Measurements from ENCODE around the gene FADS2. TPM values are rescaled to one million over a fixed set of nuclear protein-coding genes. Genes with fewer than 3 reads are reported as not detected.
A peak's percentile ranks its signal among the peaks of the same experiment; 100 is the strongest.

The FADS2 gene
- total RNA-seq, 1 experiment from 2014 or later: 246 TPM

GRCh38 chr11:61841636-61842527, 13.8 kb downstream of the FADS2 start:
- no peak overlapping the region for H3K4me2 ChIP-seq (ENCODE audit: low read length)
- intact Hi-C loops (cut with micrococcal nuclease): no loop called here
- TSS peak; percentile 8 for BruUV-seq (replicated peaks)
- H3K27me3 ChIP-seq (ENCODE audit: low read length): no peaks in the 10 kb centered on the region
- H3F3A ChIP-seq (ENCODE audit: low read length, unreplicated experiment): no peaks in the 10 kb centered on the region
- DNase-seq: no peak
- H3K9me2 ChIP-seq (replicated peaks; ENCODE audit: low read length): no peaks in the 10 kb centered on the region
- H4K20me1 ChIP-seq (ENCODE audit: low read length): no peaks in the 10 kb centered on the region
- no peaks in the 10 kb centered on the region for H3K79me2 ChIP-seq (ENCODE audit: low read length)
- no peaks in the 10 kb centered on the region for H3K4me1 ChIP-seq (ENCODE audit: insufficient read depth, low read length)
- ChIA-PET POLR2A (ENCODE audit: unreplicated experiment) (interaction anchor here (0.6 kb wide), 1 partner anchor 49 kb away, joined by 3 read pairs; the partner anchor contains the start of gene FEN1), CTCF (no interaction called here)
- peaks cover 41% of the 10 kb centered on the region for H3K36me3 ChIP-seq (ENCODE audit: low read depth, low read length)
- TF ChIP-seq CTCF (conservative IDR thresholded peaks at IDR 0.05; ENCODE audit: low read depth, low read length): no peak
- no peak for TF ChIP-seq EZH2phosphoT487 (IDR thresholded peaks at IDR 0.05; ENCODE audit: borderline replicate concordance, low read length)
- TF ChIP-seq EZH2 (IDR thresholded peaks at IDR 0.05; ENCODE audit: low read length, unreplicated experiment): no peak
- no peak overlapping the region for H3K27ac ChIP-seq (ENCODE audit: low read length)
- ATAC-seq: no peak; the same call in 1 of the 2 replicates
- H3K9me3 ChIP-seq (ENCODE audit: low read length): no peaks in the 10 kb centered on the region
- H3K4me3 ChIP-seq (ENCODE audit: low read length): no peak overlapping the region
- no peak overlapping the region for H3K9ac ChIP-seq (ENCODE audit: low read length)
- no peak overlapping the region for H2AFZ ChIP-seq (ENCODE audit: low read length)

DNA sequence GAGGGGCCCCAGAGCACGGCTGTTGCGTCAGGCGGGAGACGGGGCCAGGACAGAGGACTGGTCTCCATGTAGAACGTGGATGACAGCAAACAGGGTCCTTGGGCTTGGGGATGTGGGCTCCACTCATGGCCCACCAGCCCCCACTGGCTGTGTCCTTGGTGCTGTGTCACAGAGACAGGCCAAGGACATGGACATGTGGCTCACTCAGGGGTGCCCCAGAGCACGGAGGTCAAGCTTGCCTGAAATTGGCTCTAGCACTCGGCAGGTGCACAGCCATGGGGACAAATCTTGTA, 14.4 kb downstream of the FADS2 start:
- Histone ChIP-seq H3K27ac (ENCODE audit: low read length) (no peak overlapping the region), H3K79me2 (ENCODE audit: low read length) (no peaks in the 10 kb centered on the region), H3K27me3 (ENCODE audit: low read length) (no peaks in the 10 kb centered on the region), H3K4me3 (ENCODE audit: low read length) (no peak overlapping the region), H2AFZ (ENCODE audit: low read length) (no peak overlapping the region), H3F3A (ENCODE audit: low read length, unreplicated experiment) (no peaks in the 10 kb centered on the region), H3K9me3 (ENCODE audit: low read length) (no peaks in the 10 kb centered on the region), H3K9me2 (replicated peaks; ENCODE audit: low read length) (no peaks in the 10 kb centered on the region), H4K20me1 (ENCODE audit: low read length) (no peaks in the 10 kb centered on the region), H3K4me1 (ENCODE audit: insufficient read depth, low read length) (no peaks in the 10 kb centered on the region), H3K36me3 (ENCODE audit: low read depth, low read length) (peaks cover 41% of the 10 kb centered on the region), H3K4me2 (ENCODE audit: low read length) (no peak overlapping the region), H3K9ac (ENCODE audit: low read length) (no peak overlapping the region)
- TF ChIP-seq EZH2phosphoT487 (IDR thresholded peaks at IDR 0.05; ENCODE audit: borderline replicate concordance, low read length) (no peak), EZH2 (IDR thresholded peaks at IDR 0.05; ENCODE audit: low read length, unreplicated experiment) (no peak), CTCF (conservative IDR thresholded peaks at IDR 0.05; ENCODE audit: low read depth, low read length) (no peak)
- DNase-seq (no peak), ATAC-seq (no peak)
- CTCF ChIA-PET: no interaction called here
- POLR2A ChIA-PET (ENCODE audit: unreplicated experiment): interaction anchor here (0.6 kb wide), 1 partner anchor 50 kb away, joined by 3 read pairs; the partner anchor contains the start of gene FEN1
- BruUV-seq (replicated peaks): no TSS peak
- intact Hi-C loops (cut with micrococcal nuclease): no loop called here

DNA sequence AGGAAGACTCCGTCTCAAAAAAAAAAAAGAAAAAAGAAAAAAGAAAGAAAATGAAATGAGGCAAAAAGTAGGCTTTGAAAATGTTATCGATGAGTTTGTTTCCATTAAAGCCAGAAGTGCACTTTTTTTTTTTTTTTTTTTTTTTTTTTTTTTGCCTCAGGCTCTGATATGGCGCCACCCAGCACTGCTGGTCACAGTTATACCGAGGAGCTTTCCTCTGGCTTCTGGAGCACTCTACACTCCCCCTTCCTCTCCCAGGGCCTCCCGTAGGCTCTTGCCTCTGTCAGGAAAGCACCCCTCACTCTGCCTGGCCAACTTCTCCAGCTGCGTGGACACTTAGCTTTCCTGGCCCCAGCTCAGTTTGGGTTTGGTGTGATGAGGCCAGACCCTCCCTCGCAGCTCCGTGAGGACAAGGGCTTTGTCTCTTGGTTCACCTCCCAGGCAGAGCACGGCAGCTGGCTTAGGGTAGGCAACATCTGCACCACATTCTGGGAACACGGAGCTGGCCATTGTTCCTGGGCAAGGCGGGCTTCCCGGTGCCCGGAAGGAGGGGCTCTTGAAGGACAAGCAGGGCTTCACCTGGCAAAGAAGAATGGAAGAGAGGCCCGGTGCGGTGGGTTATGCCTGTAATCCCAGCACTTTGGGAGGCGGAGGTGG, 16.9 kb downstream of the FADS2 start:
- no peak for ATAC-seq
- Histone ChIP-seq H3K36me3 (ENCODE audit: low read depth, low read length) (peaks cover 46% of the 10 kb centered on the region), H3K79me2 (ENCODE audit: low read length) (no peaks in the 10 kb centered on the region), H3F3A (ENCODE audit: low read length, unreplicated experiment) (no peaks in the 10 kb centered on the region), H3K4me1 (ENCODE audit: insufficient read depth, low read length) (no peaks in the 10 kb centered on the region), H3K27me3 (ENCODE audit: low read length) (no peaks in the 10 kb centered on the region), H3K4me3 (ENCODE audit: low read length) (no peak overlapping the region), H3K9ac (ENCODE audit: low read length) (no peak overlapping the region), H3K4me2 (ENCODE audit: low read length) (no peak overlapping the region), H3K27ac (ENCODE audit: low read length) (no peak overlapping the region), H4K20me1 (ENCODE audit: low read length) (no peaks in the 10 kb centered on the region), H3K9me2 (replicated peaks; ENCODE audit: low read length) (no peaks in the 10 kb centered on the region), H2AFZ (ENCODE audit: low read length) (no peak overlapping the region), H3K9me3 (ENCODE audit: low read length) (no peaks in the 10 kb centered on the region)
- no TSS peak for BruUV-seq (replicated peaks)
- TF ChIP-seq EZH2phosphoT487 (IDR thresholded peaks at IDR 0.05; ENCODE audit: borderline replicate concordance, low read length): no peak
- no peak for TF ChIP-seq CTCF (conservative IDR thresholded peaks at IDR 0.05; ENCODE audit: low read depth, low read length)
- TF ChIP-seq EZH2 (IDR thresholded peaks at IDR 0.05; ENCODE audit: low read length, unreplicated experiment): no peak
- POLR2A ChIA-PET (ENCODE audit: unreplicated experiment): no interaction called here
- CTCF ChIA-PET: no interaction called here
- no peak for DNase-seq
- intact Hi-C loops (cut with micrococcal nuclease): no loop called here
